Mucosa of stomach (tissue), 1 donor: Measurements from ENCODE around the gene TFDP2.
"Not testable (repeated sequence)": the region's sequence is repeated elsewhere in the genome, so short reads cannot be mapped to it uniquely, and the experiment has no call there.

ENCODE experiments used
- H3K27me3 ChIP-seq: one replicate; pipeline ENCODE4 v1.7.0; 2013; ENCODE audit warnings: mild to moderate bottlenecking, low read length; ENCODE audit not compliant: control insufficient read depth, insufficient read depth
- H3K36me3 ChIP-seq: one replicate; pipeline ENCODE4 v1.7.0; 2013; ENCODE audit warnings: low read length; ENCODE audit not compliant: control insufficient read depth, insufficient read depth
- H3K4me1 ChIP-seq: one replicate; pipeline ENCODE4 v1.7.0; 2013; ENCODE audit warnings: mild to moderate bottlenecking, low read length; ENCODE audit not compliant: control insufficient read depth, insufficient read depth
- H3K4me3 ChIP-seq: one replicate; pipeline ENCODE4 v1.7.0; 2013; ENCODE audit warnings: low read length
- H3K9ac ChIP-seq: one replicate; pipeline ENCODE4 v1.7.0; 2013; ENCODE audit warnings: mild to moderate bottlenecking, low read length, moderate library complexity
- H3K9me3 ChIP-seq: one replicate; pipeline ENCODE4 v1.7.0; 2013; ENCODE audit warnings: mild to moderate bottlenecking, low read length, moderate library complexity; ENCODE audit not compliant: control insufficient read depth
- donor health status: Pancreatic carcinoma.

The TFDP2 gene

DNA sequence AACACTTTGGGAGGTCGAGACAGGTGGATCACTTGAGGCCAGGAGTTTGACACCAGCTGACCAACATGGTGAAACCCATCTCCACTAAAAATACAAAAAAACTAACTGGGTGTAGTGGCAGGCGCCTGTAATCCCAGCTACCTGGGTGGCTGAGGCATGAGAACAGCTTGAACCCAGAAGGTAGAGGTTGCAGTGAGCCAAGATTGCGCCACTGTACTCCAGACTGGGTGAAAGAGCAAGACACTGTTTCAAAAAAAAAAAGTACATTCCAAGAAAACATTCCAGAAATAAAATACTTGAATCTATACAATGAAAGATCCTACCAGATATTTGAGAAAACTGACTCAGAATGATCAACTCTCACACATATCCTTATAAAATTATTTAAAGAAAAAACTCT, 30.4 kb downstream of the TFDP2 start:
- Histone ChIP-seq H3K9me3 (no peaks in the 10 kb centered on the region), H3K4me3 (no peak overlapping the region), H3K27me3 (no peaks in the 10 kb centered on the region), H3K36me3 (no peaks in the 10 kb centered on the region), H3K9ac (no peak overlapping the region), H3K4me1 (peaks cover 10% of the 10 kb centered on the region)

DNA sequence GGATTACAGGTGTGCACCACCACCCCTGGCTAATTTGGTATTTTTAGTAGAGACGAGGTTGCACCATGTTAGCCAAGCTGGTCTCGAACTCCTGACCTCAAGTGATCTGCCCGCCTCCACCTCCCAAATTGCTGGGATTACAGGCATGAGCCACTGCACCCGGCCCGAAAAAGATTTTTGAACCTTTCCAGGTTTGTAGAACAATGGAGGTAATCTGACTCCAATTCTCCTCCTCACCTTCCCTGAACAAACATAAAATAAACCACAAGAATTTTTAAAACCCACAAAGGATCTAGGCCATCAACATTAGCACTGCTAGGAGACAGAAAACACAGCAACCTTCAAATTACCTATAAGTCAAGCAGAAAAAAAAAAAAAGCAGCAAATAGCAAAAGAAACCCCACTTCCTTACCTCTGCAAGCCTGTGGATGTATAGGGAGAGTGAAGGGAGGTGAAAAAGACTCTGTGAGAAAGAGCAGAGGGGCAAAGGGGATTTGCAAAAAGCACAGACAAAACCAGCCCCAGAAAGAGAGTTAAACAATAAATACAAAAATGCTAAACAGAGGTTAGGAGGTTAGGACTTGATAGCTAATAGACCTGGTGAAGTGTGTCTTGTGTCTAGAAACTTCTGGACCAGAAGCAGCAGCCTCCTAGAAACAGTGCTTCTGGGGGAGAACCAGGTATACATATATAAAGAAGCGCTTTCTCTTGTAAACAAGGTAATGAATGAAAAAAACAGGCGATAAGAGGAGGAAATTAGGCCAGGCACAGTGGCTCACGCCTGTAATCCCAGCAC, 32.1 kb downstream of the TFDP2 start:
- no peaks in the 10 kb centered on the region for H3K36me3 ChIP-seq
- H3K4me3 ChIP-seq: no peak overlapping the region
- H3K4me1 ChIP-seq: peaks cover 10% of the 10 kb centered on the region
- no peaks in the 10 kb centered on the region for H3K9me3 ChIP-seq
- H3K9ac ChIP-seq: no peak overlapping the region
- no peaks in the 10 kb centered on the region for H3K27me3 ChIP-seq

DNA sequence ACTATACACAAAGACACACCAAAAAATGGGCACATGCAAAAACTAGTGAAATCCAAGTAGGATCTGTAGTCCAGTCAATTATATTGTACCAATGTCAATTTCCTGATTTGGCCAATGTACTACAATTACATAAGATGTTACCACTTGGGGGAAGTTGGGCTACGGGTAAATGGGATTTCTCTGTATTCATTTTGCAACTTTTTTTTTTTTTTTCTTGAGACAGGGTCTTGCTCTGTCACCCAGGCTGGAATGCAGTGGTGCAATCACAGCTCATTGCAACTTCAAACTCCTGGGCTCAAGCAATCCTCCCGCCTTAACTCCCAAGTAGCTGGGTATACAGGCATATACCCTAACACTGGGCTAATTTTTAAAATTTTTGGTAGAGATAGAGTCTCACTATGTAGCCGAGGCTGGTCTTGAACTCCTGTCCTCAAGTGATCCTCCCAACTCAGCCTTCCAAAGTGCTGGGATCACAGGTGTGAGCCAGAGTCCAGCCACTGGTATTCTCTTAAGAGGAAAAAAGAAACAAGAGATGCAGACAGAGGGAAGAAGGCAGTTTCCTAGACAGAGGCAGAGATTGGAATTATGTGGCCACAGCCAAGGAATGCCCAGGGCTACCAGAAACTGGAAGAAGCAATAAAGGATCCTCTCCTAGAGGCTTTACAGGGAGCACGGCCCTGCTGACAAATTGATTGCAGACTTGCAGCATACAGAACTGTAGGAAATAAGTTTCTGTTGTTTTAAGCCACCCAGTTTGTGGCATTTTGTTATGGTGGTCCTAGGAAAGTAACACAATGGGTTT, 33.3 kb downstream of the TFDP2 start:
- Histone ChIP-seq H3K9me3 (no peaks in the 10 kb centered on the region), H3K4me1 (peaks cover 10% of the 10 kb centered on the region), H3K9ac (no peak overlapping the region), H3K36me3 (no peaks in the 10 kb centered on the region), H3K27me3 (no peaks in the 10 kb centered on the region), H3K4me3 (no peak overlapping the region)

DNA sequence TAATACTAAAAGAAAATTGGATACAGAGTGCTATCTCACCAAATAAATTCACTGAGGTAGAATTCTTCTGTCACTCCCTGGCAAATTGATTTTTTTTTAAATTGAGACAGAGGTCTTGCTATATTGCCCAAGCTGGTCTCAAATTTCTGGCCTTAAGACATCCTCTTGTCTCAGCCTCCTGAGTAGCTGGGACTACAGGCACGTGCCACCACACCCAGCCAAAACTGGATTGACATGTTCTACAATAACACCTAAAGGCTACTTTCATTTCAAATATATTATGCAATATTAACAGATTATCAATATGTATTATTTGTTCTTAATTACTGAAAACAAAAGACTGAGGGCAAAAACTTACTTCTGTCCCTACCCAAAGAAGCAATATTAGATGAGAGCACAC, 36.7 kb downstream of the TFDP2 start:
- Histone ChIP-seq H3K9me3 (no peaks in the 10 kb centered on the region), H3K27me3 (no peaks in the 10 kb centered on the region), H3K4me1 (peaks cover 7% of the 10 kb centered on the region), H3K4me3 (no peak overlapping the region), H3K36me3 (no peaks in the 10 kb centered on the region), H3K9ac (no peak overlapping the region)

DNA sequence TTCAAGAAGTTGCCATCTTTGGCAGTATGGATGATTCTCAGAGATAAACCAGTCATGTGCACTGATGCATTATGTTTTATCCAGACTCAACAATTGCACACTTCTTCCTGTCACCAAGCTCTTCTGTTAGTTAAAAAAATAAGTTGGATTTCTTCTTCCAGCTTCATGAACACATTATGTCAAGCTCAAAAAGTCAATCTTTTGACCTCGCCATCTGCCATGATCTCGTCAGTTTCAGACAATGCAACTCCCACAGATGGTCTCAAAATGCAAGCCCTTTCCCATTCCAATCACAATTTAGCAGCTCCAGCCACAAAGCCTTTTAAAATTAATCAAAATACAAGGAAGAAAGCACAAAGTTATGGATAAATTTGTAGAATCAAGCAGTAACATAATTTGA, 42.8 kb downstream of the TFDP2 start:
- Histone ChIP-seq H3K4me3 (no peak overlapping the region), H3K4me1 (no peaks in the 10 kb centered on the region), H3K36me3 (no peaks in the 10 kb centered on the region), H3K27me3 (no peaks in the 10 kb centered on the region), H3K9ac (no peak overlapping the region), H3K9me3 (no peaks in the 10 kb centered on the region)

DNA sequence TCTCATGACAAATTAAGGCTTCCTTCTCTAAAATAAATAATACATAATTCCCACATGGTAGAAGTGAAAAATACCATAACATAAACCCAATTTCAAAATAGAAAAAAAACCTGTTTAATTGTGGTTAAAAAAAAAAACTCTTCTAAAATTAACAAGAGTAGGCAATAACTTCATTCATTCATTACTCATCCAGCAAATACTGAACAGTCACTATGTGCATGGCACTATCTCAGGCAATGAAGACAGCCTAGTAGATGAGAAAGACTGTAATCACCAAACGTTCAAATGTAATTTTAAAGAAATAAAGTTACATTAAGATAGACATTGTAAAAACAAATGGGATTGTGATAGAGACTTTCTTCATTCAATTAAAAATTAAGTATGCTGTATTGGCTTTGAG, 43.4 kb downstream of the TFDP2 start:
- H3K9ac ChIP-seq: no peak overlapping the region
- H3K9me3 ChIP-seq: no peaks in the 10 kb centered on the region
- no peaks in the 10 kb centered on the region for H3K36me3 ChIP-seq
- no peak overlapping the region for H3K4me3 ChIP-seq
- no peaks in the 10 kb centered on the region for H3K27me3 ChIP-seq
- no peaks in the 10 kb centered on the region for H3K4me1 ChIP-seq

DNA sequence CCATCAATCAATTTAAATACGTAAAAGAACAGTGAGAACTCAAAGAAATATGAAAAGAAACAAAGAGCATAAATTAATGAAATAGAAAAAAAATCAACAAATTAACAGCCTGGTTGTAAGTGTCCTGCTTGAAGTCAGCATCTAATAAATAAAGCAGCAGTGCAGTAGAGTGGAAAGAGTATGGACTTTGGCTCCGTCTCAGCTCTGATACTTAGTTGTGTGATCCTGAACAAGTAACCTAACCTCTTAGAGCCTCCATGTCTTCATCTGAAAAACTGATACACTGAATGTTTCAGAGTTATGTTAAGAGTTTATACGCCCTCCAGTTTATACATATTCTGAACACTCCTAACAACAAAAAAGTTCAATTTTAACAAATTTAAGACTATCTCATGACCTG, 44.6 kb downstream of the TFDP2 start:
- H3K4me1 ChIP-seq: no peaks in the 10 kb centered on the region
- H3K4me3 ChIP-seq: no peak overlapping the region
- no peaks in the 10 kb centered on the region for H3K36me3 ChIP-seq

DNA sequence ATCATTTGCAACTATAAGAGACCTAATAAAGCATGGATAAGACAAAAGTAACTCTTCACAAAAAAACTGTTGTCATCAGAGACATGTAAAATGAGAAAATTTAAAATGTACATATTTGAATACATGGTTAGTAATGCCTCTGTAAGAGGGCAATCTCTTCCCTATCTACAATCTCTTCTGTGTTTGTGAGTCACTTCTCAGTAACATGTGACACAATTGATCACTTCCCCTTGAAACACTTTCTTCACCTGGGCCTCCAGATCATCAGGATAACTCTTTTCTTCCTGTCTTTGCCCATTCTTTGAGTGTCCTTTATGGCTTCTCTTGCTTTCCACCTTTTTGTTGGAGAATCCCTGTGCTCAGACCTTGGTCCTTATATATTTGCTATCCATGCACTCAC, 50.4 kb downstream of the TFDP2 start:
- H3K36me3 ChIP-seq: no peaks in the 10 kb centered on the region
- no peaks in the 10 kb centered on the region for H3K9me3 ChIP-seq
- no peak overlapping the region for H3K9ac ChIP-seq
- no peak overlapping the region for H3K4me3 ChIP-seq
- H3K27me3 ChIP-seq: no peaks in the 10 kb centered on the region
- H3K4me1 ChIP-seq: no peaks in the 10 kb centered on the region

More for the DNA sequence above, 44.6 kb downstream of the TFDP2 start:
- Histone ChIP-seq H3K27me3 (no peaks in the 10 kb centered on the region), H3K9ac (no peak overlapping the region), H3K9me3 (no peaks in the 10 kb centered on the region)

DNA sequence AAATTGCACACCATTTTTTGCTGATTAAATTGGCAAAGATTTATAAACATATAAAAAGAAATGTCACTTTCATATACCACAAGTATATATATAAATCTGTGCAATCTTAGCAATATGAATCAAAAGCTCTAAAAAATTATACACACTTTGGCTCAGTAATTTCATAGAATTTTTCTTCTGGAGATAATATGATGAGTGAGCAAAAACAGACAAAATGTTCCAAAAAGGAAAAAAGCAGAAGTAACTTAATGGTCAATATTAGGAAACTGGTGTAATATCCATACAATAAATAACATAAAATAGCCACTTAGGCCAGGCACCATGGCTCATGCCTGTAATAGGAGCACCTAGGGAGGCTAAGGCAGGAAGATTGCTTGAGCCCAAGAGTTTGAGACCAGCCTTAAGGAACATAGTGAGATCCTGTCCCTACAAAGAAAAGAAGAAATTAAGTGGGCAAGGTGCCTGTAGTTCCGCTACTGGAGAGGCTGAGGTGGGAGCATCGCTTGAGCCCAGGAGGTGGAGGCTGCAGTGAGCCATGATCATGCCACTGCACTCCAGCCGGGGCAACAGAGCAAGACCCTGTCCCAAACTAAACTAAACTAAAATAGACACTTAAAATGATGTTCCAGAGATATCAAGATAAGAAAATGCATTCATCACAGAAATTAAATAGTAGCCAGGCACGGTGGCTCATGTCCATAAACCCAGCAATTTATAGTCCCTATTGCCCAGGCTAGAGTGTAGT, 52.1 kb downstream of the TFDP2 start:
- Histone ChIP-seq H3K36me3 (no peaks in the 10 kb centered on the region), H3K4me3 (no peak overlapping the region), H3K4me1 (no peaks in the 10 kb centered on the region), H3K9ac (no peak overlapping the region), H3K9me3 (no peaks in the 10 kb centered on the region), H3K27me3 (no peaks in the 10 kb centered on the region)

DNA sequence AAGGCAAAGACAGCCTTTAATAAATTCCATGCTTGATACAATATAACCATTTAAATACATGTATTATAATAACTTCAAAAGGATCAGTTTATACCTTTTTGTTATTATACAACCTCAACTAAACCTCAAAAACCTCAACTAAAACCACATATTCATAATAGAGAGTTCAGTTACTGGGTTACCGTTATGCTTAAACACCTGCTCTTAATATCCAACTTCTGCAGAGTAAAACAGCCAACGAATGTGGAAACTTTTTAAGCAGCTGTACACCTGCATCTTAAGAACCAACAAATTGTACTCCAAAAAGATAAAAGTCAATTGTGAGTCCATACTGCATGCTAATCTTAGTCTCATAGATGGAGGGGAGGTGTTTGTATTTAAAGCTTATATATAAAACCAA, 53.5 kb downstream of the TFDP2 start:
- Histone ChIP-seq H3K4me1 (no peaks in the 10 kb centered on the region), H3K9ac (no peak overlapping the region), H3K36me3 (no peaks in the 10 kb centered on the region), H3K9me3 (no peaks in the 10 kb centered on the region), H3K4me3 (no peak overlapping the region), H3K27me3 (no peaks in the 10 kb centered on the region)

DNA sequence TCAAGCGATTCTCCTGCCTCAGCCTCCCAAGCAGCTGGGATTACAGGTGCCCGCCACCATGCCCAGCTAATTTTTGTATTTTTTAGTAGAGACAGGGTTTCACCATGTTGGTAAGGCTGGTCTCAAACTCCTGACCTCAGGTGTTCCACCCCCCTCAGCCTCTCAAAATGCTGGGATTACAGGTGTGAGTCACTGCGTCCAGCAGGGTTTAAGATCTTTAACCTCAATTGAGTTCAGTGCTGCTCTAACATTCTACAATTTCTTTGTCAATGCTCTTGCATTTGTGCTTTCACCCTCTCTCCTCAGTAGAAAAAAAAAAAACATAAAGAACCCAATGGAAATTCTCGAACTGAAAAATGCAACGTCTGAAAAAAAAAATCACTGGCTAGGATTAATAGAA, 60.4 kb downstream of the TFDP2 start:
- H3K9ac ChIP-seq, H3K9me3 ChIP-seq: not testable (repeated sequence)

DNA sequence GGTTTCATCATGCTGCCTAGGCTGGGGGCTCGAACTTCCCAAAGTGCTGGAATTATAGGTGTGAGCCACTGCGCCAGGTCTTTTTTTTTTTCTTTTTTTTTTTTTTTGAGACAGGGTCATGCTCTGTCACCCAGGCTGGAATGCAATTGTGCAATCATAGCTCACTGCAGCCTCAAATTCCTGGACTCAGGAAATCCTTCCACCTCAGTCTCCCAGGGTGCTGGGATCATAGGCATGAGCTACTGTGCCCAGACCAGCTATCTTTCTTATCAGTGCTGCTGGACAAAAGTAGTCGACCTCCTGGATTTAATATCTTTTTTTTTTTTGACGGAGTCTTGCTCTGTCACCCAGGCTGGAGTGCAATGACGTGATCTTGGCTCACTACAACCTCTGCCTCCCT, 60.8 kb downstream of the TFDP2 start:
- Histone ChIP-seq H3K4me3 (no peak overlapping the region), H3K9me3 (no peaks in the 10 kb centered on the region), H3K4me1 (no peaks in the 10 kb centered on the region), H3K27me3 (no peaks in the 10 kb centered on the region), H3K9ac (no peak overlapping the region), H3K36me3 (no peaks in the 10 kb centered on the region)

More for the DNA sequence above, 60.4 kb downstream of the TFDP2 start:
- H3K27me3 ChIP-seq, H3K4me1 ChIP-seq, H3K4me3 ChIP-seq, H3K36me3 ChIP-seq: not testable (repeated sequence)
